ENCODE data around the gene CAMK1D.

Gene CAMK1D

DNA sequence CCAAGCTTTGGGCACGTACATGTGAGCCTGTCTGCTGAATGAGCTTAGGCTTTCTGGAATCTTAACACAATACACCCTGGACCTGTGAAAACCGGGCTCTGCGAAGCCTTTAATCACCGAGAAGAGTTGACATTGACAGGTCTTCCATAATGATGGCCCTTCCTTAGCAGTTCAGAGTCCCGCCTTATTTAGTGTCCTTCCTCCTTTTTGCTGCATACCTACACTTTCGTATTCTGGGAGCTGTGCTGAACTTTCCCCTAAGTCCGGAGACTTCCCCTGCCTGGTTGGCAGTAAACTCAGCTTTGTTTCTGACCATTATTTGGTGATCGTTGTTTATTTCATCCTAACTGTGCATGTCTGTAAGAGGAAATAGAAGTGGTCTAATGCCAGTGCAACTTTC, 212.0 kb downstream of the CAMK1D start:
- DNase-seq (ENCODE audit: low read depth in 2 of 2): no peak

DNA sequence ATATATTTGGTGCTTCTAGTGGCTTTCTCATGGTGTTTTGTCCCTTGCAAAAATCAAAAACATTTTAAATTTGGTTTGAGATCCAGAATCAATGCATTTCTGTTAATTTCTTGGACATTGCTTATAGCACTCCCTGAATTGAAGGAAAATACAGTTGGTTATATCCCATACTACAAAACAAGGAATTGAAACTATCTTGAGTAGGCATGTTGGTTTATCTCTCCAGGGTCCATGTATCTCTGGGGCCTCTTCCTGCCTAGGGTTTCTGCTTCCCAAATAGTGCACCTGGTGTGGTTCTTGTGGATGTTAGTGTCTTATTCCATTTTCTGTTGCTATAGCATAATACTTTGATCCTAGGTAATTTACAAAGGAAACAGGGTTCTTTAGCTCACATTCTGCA, 212.4 kb downstream of the CAMK1D start:
- DNase-seq (ENCODE audit: low read depth in 2 of 2): no peak

DNA sequence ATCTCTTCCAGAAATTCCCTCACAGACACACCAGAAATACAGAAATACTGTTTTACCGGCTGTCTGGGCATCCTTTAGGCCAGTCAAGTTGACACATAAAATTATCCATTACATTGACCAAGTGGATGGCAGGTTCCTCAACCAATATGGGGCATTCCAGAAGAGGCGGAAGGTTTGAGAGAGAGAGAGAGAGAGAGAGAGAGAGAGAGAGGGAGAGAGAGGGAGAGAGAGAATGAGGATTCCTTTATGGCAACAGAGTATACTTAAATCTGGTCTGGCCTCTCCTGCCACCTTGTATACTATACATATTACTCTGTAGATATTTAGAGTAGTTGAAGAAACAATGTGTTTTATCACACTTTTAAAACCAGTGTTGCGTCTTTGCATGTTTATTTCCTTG, 214.1 kb downstream of the CAMK1D start:
- DNase-seq (ENCODE audit: low read depth in 2 of 2): no peak

DNA sequence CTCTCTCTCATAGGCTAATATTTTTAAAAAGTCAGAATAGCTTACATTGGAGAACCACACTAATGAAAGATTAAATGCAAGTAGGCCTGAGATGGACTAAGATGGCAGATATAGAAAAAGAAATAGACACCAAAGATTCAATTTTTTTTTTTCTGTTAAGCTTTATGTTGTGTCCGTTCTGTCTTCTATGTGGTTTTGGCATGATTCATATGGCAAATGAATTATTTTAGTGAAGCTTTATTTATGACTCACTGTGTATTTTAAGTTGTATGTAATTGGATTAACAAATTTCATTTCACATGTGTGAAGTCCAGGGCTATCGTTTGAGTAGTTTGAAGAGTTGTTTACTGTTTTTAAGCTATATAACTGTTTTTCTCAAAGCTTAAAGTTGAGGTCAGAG, 214.8 kb downstream of the CAMK1D start:
- no peak for DNase-seq (ENCODE audit: low read depth in 2 of 2)

DNA sequence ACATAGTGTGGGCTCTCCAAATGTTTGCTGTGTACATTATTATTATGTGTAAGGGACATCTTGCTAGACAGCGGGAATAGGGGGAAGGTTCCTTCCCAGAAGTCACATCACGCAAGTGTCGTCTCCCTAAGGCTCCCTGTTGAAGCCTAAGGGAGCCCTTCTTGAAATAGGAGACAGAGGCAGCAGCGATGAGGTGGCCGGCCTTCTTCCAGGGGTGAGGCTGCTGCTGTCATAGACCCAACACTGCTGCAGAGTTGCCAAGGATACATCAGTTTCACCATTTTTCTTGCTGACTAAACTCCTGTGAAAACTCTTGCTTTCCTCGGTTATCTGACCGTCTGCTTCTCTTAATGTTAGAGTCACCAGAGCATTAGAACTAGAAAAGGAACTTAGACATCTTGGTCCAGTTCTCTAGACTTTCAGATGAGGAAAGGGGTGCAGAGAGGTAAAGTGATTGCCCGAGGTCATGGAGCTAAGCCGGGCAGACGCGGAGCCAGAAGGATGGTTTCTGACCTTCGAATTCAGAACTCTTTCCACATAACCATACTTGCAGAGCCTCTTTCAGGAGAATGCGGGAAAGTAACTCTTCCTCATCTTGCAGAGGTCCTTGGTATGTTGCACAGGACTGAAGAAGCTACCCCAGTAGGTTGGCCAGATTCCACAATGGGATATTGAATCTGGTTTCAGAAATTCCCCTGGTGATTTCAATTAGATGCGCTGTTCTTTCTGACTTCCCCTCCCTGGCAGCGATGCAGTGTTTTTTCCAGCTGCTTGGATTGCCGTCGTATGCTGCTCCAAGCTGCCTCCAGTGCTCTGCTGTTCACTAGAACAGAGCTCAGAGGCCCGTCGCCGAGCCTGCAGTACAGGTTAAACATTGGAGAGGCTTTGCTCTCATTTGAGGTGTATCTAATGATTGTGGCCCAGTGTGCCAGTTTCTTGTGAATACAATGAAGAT, 217.1 kb downstream of the CAMK1D start:
- no peak for DNase-seq (ENCODE audit: low read depth in 2 of 2)

DNA sequence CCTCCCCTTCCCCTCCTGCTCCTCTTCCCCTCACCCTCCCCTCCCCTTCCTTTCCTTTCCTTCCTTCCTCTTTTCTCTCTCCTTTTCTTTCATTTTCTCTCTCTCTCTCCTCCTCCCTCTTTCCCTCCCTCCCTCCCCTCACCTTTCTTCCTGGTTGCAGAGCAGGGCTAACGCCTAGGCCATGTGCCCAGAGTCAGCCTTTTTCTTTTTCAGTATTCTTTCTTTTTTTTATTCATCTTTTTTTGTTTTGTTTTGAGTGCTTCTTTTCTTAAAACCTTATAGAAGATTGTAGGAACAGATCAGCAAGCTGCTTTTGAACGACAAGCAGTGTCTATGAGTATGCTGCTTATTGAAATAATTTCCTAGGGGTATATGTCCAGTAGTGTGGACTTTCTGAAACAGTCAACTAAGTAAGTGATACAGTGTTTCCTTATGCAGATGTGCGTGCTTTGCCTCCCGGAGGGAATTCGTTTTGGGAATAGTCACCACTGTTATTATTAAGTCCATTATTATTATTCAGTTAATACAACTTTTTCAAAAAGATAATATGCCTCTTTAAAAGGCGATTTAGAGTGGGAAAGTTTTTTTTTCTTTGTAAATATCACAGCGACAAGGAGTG, 219.2 kb downstream of the CAMK1D start:
- no peak for DNase-seq (ENCODE audit: low read depth in 2 of 2)

DNA sequence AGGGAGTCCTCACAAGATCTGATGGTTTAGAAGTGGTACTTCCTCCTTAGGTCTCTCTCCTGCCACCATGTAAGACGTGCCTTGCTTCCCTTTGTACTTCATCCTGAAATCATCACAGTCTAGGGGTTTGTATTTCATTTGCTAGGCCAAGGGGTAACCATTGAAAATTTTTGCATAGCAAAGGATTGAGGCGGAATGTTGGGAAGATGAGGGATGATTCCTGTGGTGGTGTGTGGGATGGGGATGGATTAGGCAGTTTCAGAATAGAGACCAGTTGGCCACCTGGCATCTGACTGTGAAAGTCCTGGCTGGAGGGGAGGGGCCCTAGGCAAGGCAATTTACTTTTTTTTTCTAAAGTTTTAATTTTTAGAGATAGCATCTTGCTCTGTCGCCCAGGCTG, 222.9 kb downstream of the CAMK1D start:
- no peak for DNase-seq (ENCODE audit: low read depth in 2 of 2)

DNA sequence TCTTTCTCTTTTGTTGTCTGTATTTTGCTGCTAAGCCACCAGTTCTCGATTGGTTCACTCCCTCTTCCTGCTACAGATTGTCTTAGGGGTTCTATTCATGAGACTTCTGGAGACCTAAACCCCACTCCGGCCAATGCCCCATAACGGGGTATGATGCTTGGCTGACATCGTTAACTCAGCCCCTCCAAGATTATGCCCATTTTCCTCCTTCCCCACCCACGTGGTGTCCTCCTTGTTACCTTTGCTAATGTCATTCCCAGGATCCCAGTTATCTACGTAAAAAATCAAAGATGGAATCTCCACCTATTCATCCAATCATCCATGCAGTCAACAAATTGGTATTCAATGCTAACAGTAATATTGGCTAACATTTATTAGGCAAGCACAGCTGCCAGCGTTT, 228.3 kb downstream of the CAMK1D start:
- no peak for DNase-seq (ENCODE audit: low read depth in 2 of 2)

DNA sequence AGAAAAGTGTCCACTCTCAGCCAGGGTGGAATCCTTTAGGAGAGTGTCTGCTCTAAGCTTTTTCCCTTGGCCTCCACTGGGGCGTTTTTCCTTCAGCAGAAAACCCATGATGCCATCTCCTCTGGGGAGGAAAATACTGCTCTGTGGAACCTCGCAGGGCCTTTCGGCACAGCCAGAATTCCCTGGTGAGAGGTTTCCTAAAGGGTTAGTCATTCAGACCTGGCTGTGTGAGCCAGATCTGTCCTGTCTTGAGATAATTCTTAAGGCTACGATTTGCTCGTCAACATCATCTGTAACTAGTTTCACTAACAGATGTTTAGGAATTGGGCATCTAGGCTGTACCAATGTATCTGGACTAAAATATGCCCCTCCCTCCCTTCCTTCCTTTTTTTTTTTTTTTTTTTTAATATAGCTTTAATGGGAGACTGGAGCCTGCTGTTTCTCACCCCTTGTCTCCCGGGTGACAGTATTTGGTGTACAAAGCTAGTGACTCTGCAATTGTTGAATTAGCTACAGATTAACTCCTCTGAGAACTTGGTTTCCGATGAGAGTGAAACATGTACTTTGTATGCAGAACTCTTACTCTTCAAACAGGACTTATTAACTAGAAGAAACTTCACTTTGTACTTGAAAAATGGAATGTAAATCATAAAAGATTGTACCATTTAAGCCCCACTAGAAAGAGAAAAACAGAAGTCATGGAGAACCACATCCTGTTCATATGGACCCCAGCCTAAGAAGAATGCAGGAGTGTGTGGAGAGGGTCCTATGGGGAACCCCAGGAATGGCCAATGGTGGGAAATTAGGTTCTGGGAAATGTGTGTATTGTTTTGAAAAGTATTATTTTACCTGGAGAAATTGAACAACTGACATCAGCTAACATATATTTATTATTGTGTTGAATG, 230.9 kb downstream of the CAMK1D start:
- DNase-seq (ENCODE audit: low read depth in 2 of 2): no peak

DNA sequence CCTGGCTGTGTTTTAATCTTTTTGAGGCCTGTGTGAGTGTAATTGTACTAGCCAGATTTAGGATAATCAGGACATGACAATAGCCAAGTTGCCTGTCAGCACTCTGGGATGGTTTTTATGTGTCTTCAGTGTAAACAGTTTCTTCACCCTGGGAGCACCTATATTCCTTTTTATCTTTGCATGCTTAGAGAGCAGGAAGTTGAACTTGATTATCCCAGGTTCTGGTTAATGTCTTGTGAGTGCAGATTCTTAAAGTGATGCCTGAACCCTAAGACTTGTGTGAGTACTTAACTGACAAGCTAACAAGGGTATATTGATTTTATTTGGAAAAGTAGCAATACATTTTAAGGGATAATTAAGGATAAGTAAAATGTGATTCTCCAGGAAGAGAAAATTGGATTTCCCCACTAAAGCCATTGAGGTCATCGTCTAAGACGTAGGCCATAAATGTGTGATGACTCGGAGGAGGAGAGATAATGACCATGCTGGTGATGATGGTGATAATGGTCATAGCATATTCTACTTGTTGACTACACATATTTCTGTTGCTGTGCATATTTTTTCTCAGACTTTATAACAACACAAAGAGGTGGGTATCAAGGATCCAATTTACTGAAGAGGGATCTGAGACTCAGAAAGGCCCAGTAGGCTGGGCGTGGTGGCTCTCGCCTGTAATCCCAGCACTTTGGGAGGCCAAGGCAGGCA, 234.7 kb downstream of the CAMK1D start:
- DNase-seq (ENCODE audit: low read depth in 2 of 2): no peak

DNA sequence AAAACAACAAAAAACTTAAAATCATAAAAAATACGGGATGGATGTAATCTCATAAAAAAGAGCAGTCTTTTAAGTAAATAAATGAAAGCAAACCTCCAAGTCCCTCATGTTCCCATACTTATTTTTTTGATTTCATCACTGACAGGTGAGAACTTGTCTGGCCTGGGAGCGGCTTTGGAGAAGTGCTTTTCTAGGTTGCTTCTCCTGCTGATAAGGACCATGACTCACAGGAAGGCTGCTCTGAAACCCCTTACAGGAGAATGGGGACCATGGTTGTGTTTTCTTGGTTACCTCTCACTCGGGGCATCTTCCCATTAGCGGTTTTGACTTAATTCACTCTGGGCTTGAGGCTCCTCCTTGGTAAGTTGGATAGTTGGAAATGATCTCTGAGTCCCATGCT, 237.4 kb downstream of the CAMK1D start:
- no peak for DNase-seq (ENCODE audit: low read depth in 2 of 2)

DNA sequence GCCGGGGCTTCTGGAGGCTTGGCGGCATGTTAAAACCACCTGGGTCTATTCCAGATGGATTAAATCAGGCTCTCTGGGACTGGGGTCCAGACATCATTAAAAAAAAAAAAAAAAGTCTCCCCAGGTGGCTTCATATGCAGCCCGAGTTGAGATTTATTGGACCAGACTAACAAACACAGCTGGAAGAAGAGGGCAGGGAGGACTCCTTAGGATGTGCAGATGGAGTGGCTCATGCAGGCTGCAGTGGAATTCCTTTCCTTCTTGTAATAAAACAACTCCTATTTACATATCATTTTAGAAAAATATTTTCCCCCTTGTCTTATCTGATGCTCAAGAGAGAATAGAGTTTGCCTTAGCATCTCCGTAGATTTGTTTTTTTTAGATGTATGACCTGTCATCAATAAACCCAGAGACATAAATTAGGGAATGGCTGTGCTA, 238.1 kb downstream of the CAMK1D start:
- no peak for DNase-seq (ENCODE audit: low read depth in 2 of 2)

DNA sequence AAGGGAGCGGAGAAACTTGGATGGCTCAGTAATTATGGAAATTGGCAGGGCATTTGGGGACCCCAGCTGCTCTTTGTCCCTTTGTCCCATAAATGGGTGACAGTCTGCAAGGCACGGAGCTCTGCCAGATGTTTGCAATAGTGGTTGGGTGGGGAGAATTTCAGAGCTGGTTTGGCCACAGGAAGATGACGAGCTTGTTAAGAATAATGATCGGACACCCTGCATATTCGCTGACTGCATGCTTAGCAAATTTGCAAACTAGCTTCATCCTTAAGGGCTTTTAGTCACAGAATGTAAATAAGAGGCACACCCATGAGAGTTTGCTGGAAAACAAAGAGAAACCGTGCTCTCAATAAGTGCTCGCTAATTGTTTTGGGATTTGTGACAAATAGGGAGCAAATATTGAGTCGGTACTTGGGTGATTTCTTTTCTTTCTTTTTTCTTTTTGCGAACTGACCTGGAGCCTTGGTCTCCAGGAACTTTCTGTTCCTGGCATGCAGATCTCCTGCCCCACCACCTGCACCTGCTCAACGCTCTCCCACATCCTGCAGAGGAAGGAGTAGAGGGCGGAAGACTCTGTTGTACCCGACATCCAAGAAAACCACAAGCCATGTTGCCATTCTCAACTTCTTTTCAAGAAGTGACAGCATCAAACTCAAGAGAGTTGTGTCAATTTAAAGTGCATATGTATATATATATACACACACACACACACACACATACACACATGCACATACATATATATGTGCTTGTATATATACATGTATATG, 238.9 kb downstream of the CAMK1D start:
- no peak for DNase-seq (ENCODE audit: low read depth in 2 of 2)

DNA sequence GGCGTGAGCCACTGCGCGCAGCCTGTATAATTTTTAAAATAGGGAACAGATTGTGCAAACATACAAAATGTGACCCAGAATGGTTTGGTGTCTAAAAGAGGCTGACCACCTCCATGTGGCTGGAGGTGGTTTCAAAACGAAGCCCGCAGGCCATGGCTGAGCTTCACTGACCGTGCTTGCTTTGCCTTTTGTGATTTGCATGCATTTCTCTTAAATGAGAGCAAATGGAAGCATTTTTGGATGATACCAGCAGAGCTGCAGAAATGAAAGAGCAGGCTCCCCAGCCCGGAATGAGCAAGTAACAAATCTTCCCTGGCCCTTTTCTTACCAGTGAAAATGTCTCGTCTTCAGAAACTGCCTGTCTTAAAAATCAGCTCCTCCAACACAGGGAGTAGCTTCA, 239.9 kb downstream of the CAMK1D start:
- DNase-seq (ENCODE audit: low read depth in 2 of 2): no peak

DNA sequence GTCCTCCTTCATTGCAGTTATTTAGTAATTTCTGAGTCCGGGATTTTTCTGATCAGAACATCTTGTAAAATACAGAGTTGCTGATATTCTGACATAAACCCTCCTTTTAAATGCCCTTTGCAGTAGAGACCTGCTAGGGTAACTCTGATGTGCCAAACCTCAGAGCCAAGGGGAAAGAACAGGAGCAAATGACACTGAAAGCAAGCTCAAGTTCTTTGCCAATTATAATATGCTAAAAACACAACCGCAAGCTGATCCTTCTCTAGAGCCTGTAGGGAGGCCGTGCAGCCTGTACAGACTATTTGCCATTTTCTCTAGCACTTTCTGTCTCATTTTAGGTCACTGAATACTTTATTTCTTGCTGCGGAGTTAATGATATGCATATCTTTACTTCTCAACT, 240.4 kb downstream of the CAMK1D start:
- no peak for DNase-seq (ENCODE audit: low read depth in 2 of 2)

DNA sequence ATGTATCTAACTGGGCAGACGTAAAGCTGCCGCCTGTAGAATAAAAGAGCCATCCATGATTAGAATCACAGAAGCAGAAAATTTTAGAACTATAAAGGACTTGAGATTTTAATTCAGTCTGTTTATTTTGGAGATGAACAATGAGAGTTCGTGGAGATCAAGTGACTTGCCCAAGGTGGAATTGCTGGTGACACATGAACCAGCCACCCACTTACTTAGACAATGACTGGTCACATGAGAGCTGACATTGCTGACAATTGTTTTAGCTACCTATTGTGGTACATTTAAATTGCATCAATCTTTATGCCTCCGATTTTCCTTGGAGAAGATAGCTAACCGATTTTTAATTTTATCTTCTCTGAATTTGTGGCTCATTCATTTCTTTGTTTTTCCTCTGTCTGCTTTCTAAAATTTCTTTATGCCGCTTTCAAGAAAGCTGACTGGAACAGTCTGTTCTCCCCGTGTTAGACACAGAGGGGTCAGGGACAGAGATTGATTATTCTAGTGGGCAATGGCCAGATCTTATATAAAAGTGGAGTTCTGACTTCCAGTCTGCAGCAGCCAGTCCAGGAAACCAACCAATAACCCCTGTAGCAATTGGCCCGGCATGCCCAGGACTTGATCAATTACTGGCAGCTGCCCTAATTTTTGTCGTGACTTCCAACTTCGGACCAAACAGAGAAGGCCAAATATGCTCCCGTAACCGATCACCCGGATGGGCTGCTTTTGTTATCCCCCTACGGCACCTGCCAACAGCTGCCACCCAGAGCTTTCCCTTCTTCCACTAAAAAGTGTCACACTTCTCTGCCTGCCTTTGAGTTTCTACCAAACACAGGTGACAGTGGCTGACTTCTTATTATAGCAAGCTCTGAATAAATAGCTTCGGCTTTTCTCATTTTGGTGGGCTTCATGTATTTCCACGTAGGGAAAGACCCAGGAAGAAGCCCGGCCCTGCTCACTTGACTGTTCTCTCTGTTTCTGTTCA, 241.6 kb downstream of the CAMK1D start:
- DNase-seq (ENCODE audit: low read depth in 2 of 2): no peak

DNA sequence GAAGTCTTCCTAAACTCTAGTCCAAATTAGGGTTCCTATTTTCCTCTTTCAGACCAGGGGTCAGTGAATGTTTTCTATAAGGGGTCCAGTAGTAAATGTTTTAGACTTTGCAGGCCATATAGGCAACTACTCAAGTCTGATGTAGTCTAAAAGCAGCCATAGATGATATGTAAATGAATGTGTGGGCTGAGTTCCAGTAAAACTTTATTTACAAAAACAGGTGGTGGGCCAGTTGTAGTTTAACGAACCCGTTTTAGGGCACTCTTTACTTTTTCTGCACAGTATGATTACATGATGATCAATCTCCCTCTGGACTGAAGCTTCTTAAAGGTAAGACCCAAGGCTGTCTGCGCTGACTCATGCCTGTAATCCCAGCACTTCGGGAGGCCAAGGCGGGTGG, 243.6 kb downstream of the CAMK1D start:
- no peak for DNase-seq (ENCODE audit: low read depth in 2 of 2)

DNA sequence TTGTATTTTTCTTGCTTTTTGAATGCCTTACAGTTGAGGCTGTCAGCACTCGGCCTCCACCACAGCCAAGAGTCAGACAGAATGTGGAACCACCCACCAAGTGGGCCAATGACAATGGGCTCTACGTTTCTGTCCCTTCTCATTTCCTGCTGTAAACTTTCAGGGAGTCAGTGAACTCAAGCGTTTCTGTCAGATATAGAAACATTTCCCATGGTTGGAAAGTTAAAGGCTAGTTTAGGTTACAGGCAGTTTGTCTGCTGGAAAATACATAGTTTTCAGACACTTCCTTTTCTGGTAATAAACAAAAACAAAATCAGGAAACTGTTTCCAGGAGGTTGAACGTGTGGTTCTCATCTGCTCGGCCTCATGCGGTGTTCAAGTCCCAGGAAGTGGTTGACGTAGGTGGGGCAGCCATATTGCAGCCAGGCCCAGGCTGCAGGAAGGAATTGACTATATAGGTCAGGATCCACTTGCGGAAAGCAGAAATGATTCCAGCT, 245.1 kb downstream of the CAMK1D start:
- no peak for DNase-seq (ENCODE audit: low read depth in 2 of 2)

DNA sequence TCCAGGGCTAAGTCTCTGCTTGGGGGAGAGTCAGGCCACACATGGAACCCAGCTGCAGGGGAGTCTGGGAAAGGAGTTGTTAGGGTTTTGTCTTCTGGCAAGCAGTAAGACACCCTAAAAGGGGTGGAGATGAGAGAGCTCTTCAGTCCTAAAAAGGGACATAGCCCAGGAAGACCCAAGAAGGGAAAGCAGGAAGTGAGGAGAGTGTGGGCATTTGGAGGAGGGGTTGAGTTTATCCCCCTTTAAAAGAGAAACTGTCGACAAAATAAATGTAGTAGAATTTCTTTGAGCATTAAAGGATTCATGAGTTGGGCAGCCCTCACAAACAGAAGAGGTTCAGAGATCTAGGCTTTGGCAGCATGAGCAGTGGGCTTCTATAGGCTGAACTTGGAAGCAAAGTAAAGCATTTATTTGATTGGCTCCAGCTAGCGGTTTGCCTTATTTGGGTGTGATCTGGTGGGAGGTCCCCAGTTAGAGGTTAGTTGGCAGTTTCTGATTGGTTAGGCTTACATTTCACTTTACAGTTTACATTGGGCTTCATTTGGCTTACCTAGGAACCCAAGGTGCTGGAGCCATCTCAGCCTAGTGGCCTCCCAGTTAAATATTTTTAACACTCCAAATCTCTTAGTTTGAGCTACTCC, 246.7 kb downstream of the CAMK1D start:
- no peak for DNase-seq (ENCODE audit: low read depth in 2 of 2)
